ENCODE measurements around the gene TSPAN9. TPM values are rescaled to one million over a fixed set of nuclear protein-coding genes. Genes with fewer than 3 reads are reported as not detected.

TSPAN9 gene
- total and polyA plus RNA-seq, 10 of the 15 experiments (the other 5 are each of a cell fraction or from before 2014, with no cell fraction given) = 0.03 to 1.0 (median 0.12) TPM; not detected in 5

- FAIRE-seq (no peak), DNase-seq (ENCODE audit: low read depth, low spot score) (no peak), ATAC-seq (no peak)
- Histone ChIP-seq H3K27ac (ENCODE audit: control insufficient read depth, insufficient read depth) (no peak overlapping the region), H3K27me3 (replicated peaks in 1 of 2; ENCODE audit: control insufficient read depth in 2 of 2, insufficient read depth in 2 of 2, low read length in 1 of 2) (no peaks in the 10 kb centered on the region; a peak in 3 of 4 replicates), H3K36me3 (ENCODE audit: control insufficient read depth in 2 of 2, insufficient read depth in 2 of 2, low read length in 1 of 2) (no peaks in the 10 kb centered on the region), H3K9me3 (replicated peaks; ENCODE audit: control insufficient read depth, insufficient read depth, low read length) (no peaks in the 10 kb centered on the region), H2AFZ (ENCODE audit: control insufficient read depth, low read depth, low read length) (no peak overlapping the region), H3K4me3 (no peak overlapping the region), H3K9ac (ENCODE audit: control insufficient read depth, insufficient read depth, low read length) (no peak overlapping the region), H3K4me1 (ENCODE audit: control insufficient read depth, insufficient read depth, low read length) (no peaks in the 10 kb centered on the region), H3K79me2 (ENCODE audit: control insufficient read depth, insufficient read depth, low read length) (no peaks in the 10 kb centered on the region), H4K20me1 (ENCODE audit: control insufficient read depth, insufficient read depth) (no peaks in the 10 kb centered on the region), H3K4me2 (ENCODE audit: control insufficient read depth, insufficient read depth) (no peak overlapping the region)
- POLR2A ChIA-PET = no interaction called here
- RAD21 ChIA-PET (ENCODE audit: unreplicated experiment) = interaction anchor here (1.3 kb wide), 1 partner anchor 493 kb away, joined by 3 read pairs; no protein-coding TSS in a partner anchor
- SMC1A ChIA-PET (ENCODE audit: uncharacterized antibody, unreplicated experiment) = no interaction called here
- TF ChIP-seq MTA2 (IDR thresholded peaks at IDR 0.05; ENCODE audit: low read depth) (no peak), RELA (IDR thresholded peaks at IDR 0.05; ENCODE audit: borderline replicate concordance, partially characterized antibody) (no peak)
- CTCF ChIA-PET = interaction anchor here (1.8 kb wide), 1 partner anchor 11 kb away, joined by 5 read pairs; no protein-coding TSS in a partner anchor
- WGBS (ENCODE audit: insufficient coverage, insufficient replicate concordance, low lambda C conversion rate, missing lambda C conversion rate) = 58% methylated on average over 13 of the region's 14 CpGs
- intact Hi-C loops (cut with micrococcal nuclease; ENCODE audit: unreplicated experiment) = no loop called here
- no TSS peak for BruUV-seq (replicated peaks)
- in situ Hi-C loops (cut with MboI) = no loop called here
Observed at GRCh38 chr12:3311027-3311402, 233.8 kb downstream of the TSPAN9 start.

GRCh38 chr12:3311491-3312103 is 234.4 kb downstream of the TSPAN9 start:
- Histone ChIP-seq H3K27ac (ENCODE audit: control insufficient read depth, insufficient read depth) (no peak overlapping the region), H3K27me3 (replicated peaks in 1 of 2; ENCODE audit: control insufficient read depth in 2 of 2, insufficient read depth in 2 of 2, low read length in 1 of 2) (no peaks in the 10 kb centered on the region; a peak in 3 of 4 replicates), H3K9ac (ENCODE audit: control insufficient read depth, insufficient read depth, low read length) (no peak overlapping the region), H2AFZ (ENCODE audit: control insufficient read depth, low read depth, low read length) (no peak overlapping the region), H3K4me3 (no peak overlapping the region), H4K20me1 (ENCODE audit: control insufficient read depth, insufficient read depth) (no peaks in the 10 kb centered on the region), H3K4me1 (ENCODE audit: control insufficient read depth, insufficient read depth, low read length) (no peaks in the 10 kb centered on the region), H3K9me3 (replicated peaks; ENCODE audit: control insufficient read depth, insufficient read depth, low read length) (no peaks in the 10 kb centered on the region), H3K79me2 (ENCODE audit: control insufficient read depth, insufficient read depth, low read length) (no peaks in the 10 kb centered on the region), H3K4me2 (ENCODE audit: control insufficient read depth, insufficient read depth) (no peak overlapping the region), H3K36me3 (ENCODE audit: control insufficient read depth in 2 of 2, insufficient read depth in 2 of 2, low read length in 1 of 2) (no peaks in the 10 kb centered on the region)
- TF ChIP-seq NR2F1 (conservative IDR thresholded peaks at IDR 0.05) (no peak), IKZF2 (IDR thresholded peaks at IDR 0.05) (no peak), ZNF217 (IDR thresholded peaks at IDR 0.05) (no peak), STAT1 (conservative IDR thresholded peaks at IDR 0.05) (no peak)
- DNase-seq (ENCODE audit: low read depth, low spot score) = no peak
- intact Hi-C loops (cut with micrococcal nuclease; ENCODE audit: unreplicated experiment) (no loop called here), in situ Hi-C loops (cut with MboI) (no loop called here)
- FAIRE-seq = no peak
- ChIA-PET RAD21 (ENCODE audit: unreplicated experiment) (interaction anchor here (1.3 kb wide), 1 partner anchor 492 kb away, joined by 3 read pairs; no protein-coding TSS in a partner anchor), SMC1A (ENCODE audit: uncharacterized antibody, unreplicated experiment) (no interaction called here), POLR2A (no interaction called here), CTCF (interaction anchor here (1.8 kb wide), 1 partner anchor 11 kb away, joined by 5 read pairs; no protein-coding TSS in a partner anchor)
- WGBS (ENCODE audit: insufficient coverage, insufficient replicate concordance, low lambda C conversion rate, missing lambda C conversion rate) = 16% methylated on average over 14 of the region's 14 CpGs
- BruUV-seq (replicated peaks) = no TSS peak
- ATAC-seq = no peak
